BJ (cell line): ENCODE measurements around the gene VSIG8. TPM values are rescaled to one million over a fixed set of nuclear protein-coding genes. Genes with fewer than 3 reads are reported as not detected.

Source experiments
- CTCF ChIA-PET: fragments of 350-600 bp; formaldehyde crosslinking; extraction: SDS; loops from one replicate; lab custom pipeline; 2021; ENCODE audit warnings: antibody characterized with exemption, inconsistent platforms; lab: Yijun Ruan, JAX
- POLR2A ChIA-PET: fragments of 300-600 bp; sonication (Branson Sonifier 250); formaldehyde crosslinking; extraction: SDS; loops from one replicate; lab custom pipeline; 2021; ENCODE audit warnings: antibody characterized with exemption; lab: Charles Lee
- DNase-seq: peaks from one replicate; pipeline ENCODE4 v3.0.0-alpha.2; 2011; ENCODE audit warnings: low read depth
- H3K27me3 ChIP-seq: 2 replicates; pipeline ENCODE4 v1.6.0; 2011; ENCODE audit warnings: low read length; ENCODE audit not compliant: control insufficient read depth, insufficient read depth
- H3K36me3 ChIP-seq: 2 replicates; pipeline ENCODE4 v1.5.1; 2011; ENCODE audit warnings: low read length; ENCODE audit not compliant: control insufficient read depth, insufficient read depth
- H3K4me3 ChIP-seq: 2 replicates; pipeline ENCODE4 v1.5.1; 2011; ENCODE audit warnings: low read depth, mild to moderate bottlenecking, control low read depth, low read length
- polyA plus RNA-seq: library from polyadenylated mRNA; depleted of rRNA; stranded (reverse); fragments of >200 nt; gene quantifications from 2 replicates; pipeline ENCODE4 v1.2.3, GENCODE V29; 2011
- TF ChIP-seq, protein P1 (sequence below): IDR thresholded peaks from 2 replicates; pipeline ENCODE4 v1.5.1; 2011; ENCODE audit warnings: low read depth, mild to moderate bottlenecking, control low read depth, inconsistent platforms, low read length, moderate library complexity; ENCODE audit not compliant: insufficient read depth

VSIG8 gene
- polyA plus RNA-seq, 1 experiment, result not detected

DNA sequence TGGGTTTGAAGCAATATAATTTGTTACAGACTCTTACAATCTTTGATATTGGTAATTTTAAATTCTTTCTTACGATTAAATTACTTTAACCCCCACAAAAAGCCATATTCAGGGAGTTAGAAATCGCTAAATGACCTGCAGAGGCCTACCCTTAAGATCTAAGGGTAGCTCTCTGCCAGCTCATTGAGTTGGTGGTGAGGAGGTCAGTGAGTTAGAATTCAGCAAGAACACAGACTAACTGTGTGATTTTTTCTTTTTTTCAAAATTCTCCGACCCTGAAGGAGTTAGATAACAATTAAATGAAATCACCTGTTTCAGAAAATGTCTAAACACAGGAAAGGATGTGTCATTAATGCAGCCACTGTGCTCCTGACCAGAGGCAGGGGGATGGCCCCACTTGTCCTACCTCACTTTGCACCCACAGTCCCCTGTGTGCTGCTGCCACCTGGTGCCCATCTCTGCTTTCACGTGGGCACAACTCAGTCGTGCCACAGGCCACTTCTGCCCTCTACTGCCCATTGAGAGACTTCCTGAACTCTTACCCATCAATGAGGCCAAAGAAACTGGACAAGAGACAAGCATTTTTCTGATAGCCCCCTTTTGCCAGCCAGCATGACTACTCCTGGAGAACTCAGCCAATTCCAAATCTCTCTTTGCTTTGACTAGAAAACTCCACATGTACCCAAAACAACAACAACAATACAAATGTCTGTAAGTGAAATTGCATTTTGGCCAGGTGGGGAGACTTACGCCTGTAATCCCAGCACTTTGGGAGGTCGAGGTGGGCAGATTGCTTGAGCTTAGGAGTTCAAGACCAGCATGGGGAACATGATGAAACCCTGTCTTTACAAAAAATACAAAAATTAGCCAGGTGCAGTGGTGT is 29.1 kb upstream of the VSIG8 start:
- POLR2A ChIA-PET, result no interaction called here

DNA sequence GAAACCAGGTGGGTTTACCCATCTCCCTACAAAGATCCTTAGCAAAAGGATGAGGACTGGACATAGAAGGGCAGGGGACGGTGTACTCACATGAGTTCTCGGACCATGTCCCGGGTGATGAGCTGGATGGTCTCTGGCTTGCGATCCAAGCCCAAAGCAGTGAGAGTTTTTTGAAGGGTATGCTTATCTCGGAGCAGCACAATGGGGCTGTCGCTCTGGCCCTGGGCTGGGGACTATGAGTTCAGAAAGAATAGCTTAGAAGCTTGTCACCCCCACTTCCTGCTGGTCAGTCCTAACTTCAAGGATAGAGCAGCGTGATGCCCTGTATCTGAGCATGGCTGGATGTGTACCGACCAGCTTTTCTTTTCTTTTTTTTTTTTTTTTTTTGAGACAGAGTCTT is 27.9 kb upstream of the VSIG8 start:
- TF ChIP-seq, protein P1, sequence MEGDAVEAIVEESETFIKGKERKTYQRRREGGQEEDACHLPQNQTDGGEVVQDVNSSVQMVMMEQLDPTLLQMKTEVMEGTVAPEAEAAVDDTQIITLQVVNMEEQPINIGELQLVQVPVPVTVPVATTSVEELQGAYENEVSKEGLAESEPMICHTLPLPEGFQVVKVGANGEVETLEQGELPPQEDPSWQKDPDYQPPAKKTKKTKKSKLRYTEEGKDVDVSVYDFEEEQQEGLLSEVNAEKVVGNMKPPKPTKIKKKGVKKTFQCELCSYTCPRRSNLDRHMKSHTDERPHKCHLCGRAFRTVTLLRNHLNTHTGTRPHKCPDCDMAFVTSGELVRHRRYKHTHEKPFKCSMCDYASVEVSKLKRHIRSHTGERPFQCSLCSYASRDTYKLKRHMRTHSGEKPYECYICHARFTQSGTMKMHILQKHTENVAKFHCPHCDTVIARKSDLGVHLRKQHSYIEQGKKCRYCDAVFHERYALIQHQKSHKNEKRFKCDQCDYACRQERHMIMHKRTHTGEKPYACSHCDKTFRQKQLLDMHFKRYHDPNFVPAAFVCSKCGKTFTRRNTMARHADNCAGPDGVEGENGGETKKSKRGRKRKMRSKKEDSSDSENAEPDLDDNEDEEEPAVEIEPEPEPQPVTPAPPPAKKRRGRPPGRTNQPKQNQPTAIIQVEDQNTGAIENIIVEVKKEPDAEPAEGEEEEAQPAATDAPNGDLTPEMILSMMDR, result no peak
- no peaks in the 10 kb centered on the region for H3K36me3 ChIP-seq
- H3K4me3 ChIP-seq, result no peak overlapping the region
- DNase-seq, result no peak
- CTCF ChIA-PET, result interaction anchor here (0.9 to 15.0 kb wide), 26 partner anchors 9 to 758 kb away, joined by 3 to 590 read pairs (median 6); partner anchors contain the start of genes DUSP23, FCRL6 and SLAMF8
- POLR2A ChIA-PET, result interaction anchor here (0.7 to 1.1 kb wide), 3 partner anchors 29 to 220 kb away, joined by 4 to 9 read pairs (median 5); no protein-coding TSS in a partner anchor
- H3K27me3 ChIP-seq, result no peaks in the 10 kb centered on the region

More for the DNA sequence above, 29.1 kb upstream of the VSIG8 start:
- H3K27me3 ChIP-seq, result no peaks in the 10 kb centered on the region
- H3K4me3 ChIP-seq, result no peak overlapping the region
- no peaks in the 10 kb centered on the region for H3K36me3 ChIP-seq
- DNase-seq, result peak; percentile 50
- CTCF ChIA-PET, result interaction anchor here (0.6 to 15.0 kb wide), 48 partner anchors 9 to 798 kb away, joined by 3 to 590 read pairs (median 5); partner anchors contain the start of genes DUSP23, FCRL6 and SLAMF8
- TF ChIP-seq, protein P1, result peak; percentile 97

DNA sequence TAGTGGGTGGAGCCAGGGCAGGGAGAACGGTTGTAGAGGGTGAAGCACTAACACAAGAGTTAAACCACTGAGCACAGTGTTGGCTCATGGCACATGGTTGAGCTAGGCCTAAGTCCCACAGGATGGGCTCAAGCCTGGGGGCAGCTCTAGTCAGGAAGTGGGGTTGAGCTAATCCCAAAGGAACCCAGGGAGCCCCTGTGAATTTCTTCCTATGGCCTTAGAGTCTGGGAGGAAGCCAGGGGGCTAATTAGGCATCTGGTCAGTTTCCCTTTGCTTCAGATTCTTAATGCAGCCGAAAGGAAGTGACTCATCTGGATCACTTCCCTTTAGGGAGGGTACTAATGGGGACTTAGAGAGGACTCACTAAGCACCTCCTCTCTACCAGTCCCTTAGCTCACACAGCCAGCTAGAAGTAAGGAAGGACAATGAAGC is 27.4 kb upstream of the VSIG8 start:
- Histone ChIP-seq H3K27me3 (no peaks in the 10 kb centered on the region), H3K4me3 (no peak overlapping the region), H3K36me3 (no peaks in the 10 kb centered on the region)
- CTCF ChIA-PET, result interaction anchor here (1.0 to 15.0 kb wide), 14 partner anchors 8 to 729 kb away, joined by 3 to 590 read pairs (median 12); partner anchors contain the start of genes DUSP23 and FCRL6
- peak; percentile 88 for DNase-seq
- TF ChIP-seq, protein P1, result no peak
- POLR2A ChIA-PET, result interaction anchor here (0.7 to 1.1 kb wide), 3 partner anchors 29 to 219 kb away, joined by 4 to 9 read pairs (median 5); no protein-coding TSS in a partner anchor

DNA sequence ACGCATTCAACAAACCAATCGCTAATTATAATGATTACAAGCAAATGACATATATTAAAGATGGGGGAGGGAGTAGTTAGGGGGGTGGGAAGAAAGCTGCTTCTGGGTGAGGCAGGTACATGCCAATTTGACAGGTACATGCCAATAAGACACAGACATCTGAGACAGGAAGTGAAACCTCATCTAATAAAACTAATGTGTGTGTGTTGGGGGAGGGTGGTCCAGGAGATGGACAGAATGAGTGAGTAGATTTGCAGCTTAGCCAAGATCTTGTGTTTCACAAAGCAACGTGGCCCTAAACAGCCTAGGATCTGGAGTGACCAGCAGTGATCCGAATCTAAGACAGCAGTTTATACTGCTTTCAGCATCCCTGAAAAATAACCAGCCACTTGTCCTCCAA is 26.7 kb upstream of the VSIG8 start:
- Histone ChIP-seq H3K36me3 (no peaks in the 10 kb centered on the region), H3K27me3 (no peaks in the 10 kb centered on the region), H3K4me3 (no peak overlapping the region)
- TF ChIP-seq, protein P1, result no peak
- CTCF ChIA-PET, result interaction anchor here (0.6 to 15.0 kb wide), 12 partner anchors 7 to 1867 kb away, joined by 3 to 590 read pairs (median 12); partner anchors contain the start of genes DUSP23 and FCRL6
- POLR2A ChIA-PET, result interaction anchor here (1.1 kb wide), 1 partner anchor 90 kb away, joined by 9 read pairs; no protein-coding TSS in a partner anchor
- no peak for DNase-seq

DNA sequence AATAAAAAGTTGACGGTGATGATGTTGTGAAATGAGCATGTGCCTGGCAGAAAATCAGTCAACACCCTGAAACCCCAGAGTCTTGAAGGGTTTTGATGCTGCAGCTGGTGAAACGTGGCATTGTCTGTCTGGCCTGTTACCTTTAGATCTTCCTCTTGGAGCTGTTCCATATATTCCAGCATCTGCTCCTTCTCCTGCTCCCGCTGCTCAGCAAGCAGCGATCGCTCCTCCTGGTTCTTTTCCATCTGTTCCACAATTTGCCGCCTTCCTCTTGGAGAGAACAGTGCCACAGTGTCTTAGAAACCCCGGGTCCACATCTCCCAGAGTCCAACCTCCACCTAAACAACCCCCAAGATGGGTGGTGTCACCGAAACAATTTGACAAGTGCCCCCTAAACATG is 21.8 kb upstream of the VSIG8 start:
- Histone ChIP-seq H3K27me3 (no peaks in the 10 kb centered on the region), H3K4me3 (no peak overlapping the region), H3K36me3 (no peaks in the 10 kb centered on the region)
- ChIA-PET CTCF (interaction anchor here (15.0 kb wide), 1 partner anchor 84 kb away, joined by 590 read pairs; the partner anchor contains the start of gene FCRL6), POLR2A (no interaction called here)
- DNase-seq, result no peak
- TF ChIP-seq, protein P1, result no peak
